B cell (primary cell): ENCODE results near the gene ZP2.
"Not testable (repeated sequence)": the region's sequence is repeated elsewhere in the genome, so short reads cannot be mapped to it uniquely, and the experiment has no call there.

ENCODE experiments used
- CTCF ChIP-seq: fragments of 200-600 bp; IDR thresholded peaks from one replicate; pipeline ENCODE4 v1.8.0; 2022; ENCODE audit warnings: antibody characterized with exemption, mild to moderate bottlenecking
- EZH2 ChIP-seq: IDR thresholded peaks from 2 replicates; pipeline ENCODE4 v1.6.1; 2012; ENCODE audit warnings: borderline replicate concordance, low read depth, mild to moderate bottlenecking, moderate library complexity, low read length; ENCODE audit not compliant: insufficient read depth, poor library complexity, severe bottlenecking

DNA sequence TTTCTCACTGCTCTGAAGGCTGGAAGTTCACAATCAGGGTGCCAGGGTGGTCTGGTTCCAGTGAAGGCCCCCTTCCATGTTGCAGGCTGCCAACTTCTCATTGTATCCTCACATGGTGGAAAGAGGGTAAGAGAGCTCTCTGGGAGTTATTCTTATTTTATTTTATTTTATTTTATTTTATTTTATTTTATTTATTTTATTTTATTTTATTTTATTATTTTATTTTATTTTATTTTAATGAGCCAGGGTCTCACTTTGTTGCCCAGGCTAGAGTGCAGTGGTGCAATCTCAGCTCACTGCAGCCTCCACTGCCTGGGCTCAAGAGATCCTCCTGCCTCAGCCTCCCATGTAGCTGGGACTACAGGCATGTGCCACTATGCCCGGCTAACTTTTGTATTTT, 55.4 kb downstream of the ZP2 start:
- TF ChIP-seq CTCF, EZH2: not testable (repeated sequence)
